Kasumi-1 (cell line): ENCODE results near the gene TMEM245.

Source experiments
- DNase-seq, 2 experiments: peaks; one replicate each; lab custom pipeline; 2025; lab: John Stamatoyannopoulos, UW

Gene TMEM245

GRCh38 chr9:109101202-109101595, 18.5 kb downstream of the TMEM245 start:
- DNase-seq: no peak

- no peak for DNase-seq
These were observed 19.1 kb downstream of the TMEM245 start for GRCh38 chr9:109100543-109101201.

GRCh38 chr9:109098960-109099308, 20.8 kb downstream of the TMEM245 start:
- DNase-seq: no peak

GRCh38 chr9:109098171-109098959, 21.4 kb downstream of the TMEM245 start:
- DNase-seq: no peak

- no peak for DNase-seq
These were observed 22.6 kb downstream of the TMEM245 start for GRCh38 chr9:109097146-109097545.

GRCh38 chr9:109095321-109095720, 24.4 kb downstream of the TMEM245 start:
- no peak for DNase-seq

GRCh38 chr9:109094268-109094667, 25.5 kb downstream of the TMEM245 start:
- no peak for DNase-seq

- DNase-seq: no peak
These were observed 27.2 kb downstream of the TMEM245 start for GRCh38 chr9:109092587-109092986.

GRCh38 chr9:109092051-109092580, 27.6 kb downstream of the TMEM245 start:
- DNase-seq: no peak

- no peak for DNase-seq
These were observed 31.5 kb downstream of the TMEM245 start for GRCh38 chr9:109088221-109088620.

- DNase-seq: no peak
These were observed 32.0 kb downstream of the TMEM245 start for GRCh38 chr9:109087795-109088194.

- peak in 1 of 2 experiments; percentile 15 for DNase-seq
These were observed 33.5 kb downstream of the TMEM245 start for GRCh38 chr9:109086221-109086620.

- DNase-seq: no peak
These were observed 34.2 kb downstream of the TMEM245 start for GRCh38 chr9:109085510-109085909.

- DNase-seq: no peak
These were observed 35.8 kb downstream of the TMEM245 start for GRCh38 chr9:109083813-109084405.

- no peak for DNase-seq
These were observed 36.6 kb downstream of the TMEM245 start for GRCh38 chr9:109083141-109083540.

- no peak for DNase-seq
These were observed 37.6 kb downstream of the TMEM245 start for GRCh38 chr9:109082091-109082620.

GRCh38 chr9:109074236-109074889, 45.4 kb downstream of the TMEM245 start:
- DNase-seq: no peak

GRCh38 chr9:109072821-109073435, 46.8 kb downstream of the TMEM245 start:
- no peak for DNase-seq

- DNase-seq: no peak
These were observed 47.5 kb downstream of the TMEM245 start for GRCh38 chr9:109072133-109072692.

- no peak for DNase-seq
These were observed 51.0 kb downstream of the TMEM245 start for GRCh38 chr9:109068764-109069163.

GRCh38 chr9:109064963-109065702, 54.6 kb downstream of the TMEM245 start:
- DNase-seq: no peak
